SK-N-SH (cell line): ENCODE measurements around the gene YOD1.

ENCODE experiments used
- CTCF ChIP-seq: fragments of 200-600 bp; sonication (generic); IDR thresholded peaks from 2 replicates; pipeline ENCODE4 v1.6.1; 2017; ENCODE audit warnings: antibody characterized with exemption, mild to moderate bottlenecking, moderate library complexity
- EP300 ChIP-seq, 2 experiments: IDR thresholded peaks; 2 replicates each; pipeline versions ENCODE4 v1.4.0 to v1.6.1; 2012; ENCODE audit warnings: borderline replicate concordance in 1 of 2, low read depth in 1 of 2, low read length in 1 of 2
- YY1 ChIP-seq: IDR thresholded peaks from 2 replicates; pipeline ENCODE4 v1.4.0; 2012; ENCODE audit warnings: low read depth, mild to moderate bottlenecking

DNA sequence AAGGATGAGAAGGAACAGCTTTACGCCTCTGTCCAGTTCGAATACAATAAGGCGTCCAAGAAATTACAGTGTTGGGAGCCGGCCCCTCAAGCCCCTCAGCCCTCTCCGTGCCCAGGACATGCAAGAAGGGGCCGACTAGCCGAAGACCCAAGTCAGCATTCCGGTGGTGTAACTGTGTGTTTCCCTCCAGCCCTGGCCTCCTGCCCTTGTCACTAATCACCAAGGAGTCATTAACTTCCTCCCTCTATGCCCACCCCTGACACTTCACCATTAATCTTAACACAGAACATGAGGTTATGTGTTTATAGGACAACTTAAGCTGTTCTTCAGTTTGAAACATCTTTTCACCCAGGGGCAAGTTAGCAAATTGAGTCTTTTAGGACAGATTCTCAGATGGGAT lies 21.2 kb upstream of the YOD1 start:
- TF ChIP-seq YY1 = no peak
- TF ChIP-seq EP300 (IDR thresholded peaks at IDR 0.05; ENCODE audit: borderline replicate concordance in 1 of 2, low read depth in 1 of 2, low read length in 1 of 2) = no peak
- no peak for TF ChIP-seq CTCF
